MM.1S (cell line): ENCODE results near the gene ACAD11.

Experiments used
- DNase-seq: peaks from one replicate; pipeline ENCODE4 v3.0.0-alpha.2; 2015
- H2AFZ ChIP-seq: fragments of 300-600 bp; sonication (generic); 2 replicates; pipeline ENCODE4 v1.6.0; 2016; ENCODE audit warnings: antibody characterized with exemption, low read length
- H3F3A ChIP-seq: fragments of 300-600 bp; sonication (generic); 2 replicates; pipeline ENCODE4 v1.6.1; 2016; ENCODE audit warnings: mild to moderate bottlenecking, antibody characterized with exemption, low read length, moderate library complexity, mixed read lengths; ENCODE audit not compliant: insufficient read depth
- H3K27ac ChIP-seq: fragments of 300-600 bp; sonication (generic); 2 replicates; pipeline ENCODE4 v1.5.1; 2016; ENCODE audit warnings: mild to moderate bottlenecking, low read length
- H3K27me3 ChIP-seq: fragments of 300-600 bp; sonication (generic); replicated peaks from 2 replicates; pipeline ENCODE4 v1.6.0; 2016; ENCODE audit warnings: low read length; ENCODE audit not compliant: insufficient read depth
- H3K36me3 ChIP-seq: fragments of 300-600 bp; sonication (generic); replicated peaks from 2 replicates; pipeline ENCODE4 v1.6.1; 2016; ENCODE audit warnings: mild to moderate bottlenecking, low read length, mixed read lengths; ENCODE audit not compliant: insufficient read depth
- H3K4me1 ChIP-seq: fragments of 300-600 bp; sonication (generic); 2 replicates; pipeline ENCODE4 v1.6.1; 2016; ENCODE audit warnings: low read length, mixed read lengths
- H3K4me2 ChIP-seq: fragments of 300-600 bp; sonication (generic); 2 replicates; pipeline ENCODE4 v1.6.0; 2016; ENCODE audit warnings: low read depth, low read length
- H3K4me3 ChIP-seq: fragments of 300-600 bp; sonication (generic); 2 replicates; pipeline ENCODE4 v1.5.1; 2016; ENCODE audit warnings: low read length, mixed read lengths
- H3K79me2 ChIP-seq: fragments of 300-600 bp; sonication (generic); 2 replicates; pipeline ENCODE4 v1.6.1; 2016; ENCODE audit warnings: mixed run types, low read length, mixed read lengths
- H3K9ac ChIP-seq: fragments of 300-600 bp; sonication (generic); 2 replicates; pipeline ENCODE4 v1.6.1; 2016; ENCODE audit warnings: low read length, mixed read lengths
- H3K9me2 ChIP-seq: fragments of 300-600 bp; sonication (generic); replicated peaks from 2 replicates; pipeline ENCODE4 v1.6.1; 2016; ENCODE audit warnings: mild to moderate bottlenecking, low read length, mixed read lengths; ENCODE audit not compliant: insufficient read depth
- H3K9me3 ChIP-seq: fragments of 300-600 bp; sonication (generic); replicated peaks from 2 replicates; pipeline ENCODE4 v1.6.1; 2016; ENCODE audit warnings: mild to moderate bottlenecking, low read length, mixed read lengths; ENCODE audit not compliant: insufficient read depth
- H4K20me1 ChIP-seq: fragments of 300-600 bp; sonication (generic); 2 replicates; pipeline ENCODE4 v1.6.1; 2016; ENCODE audit warnings: mild to moderate bottlenecking, low read length, moderate library complexity, mixed read lengths; ENCODE audit not compliant: insufficient read depth
- CTCF ChIP-seq: fragments of 300-600 bp; sonication (generic); IDR thresholded peaks from 2 replicates; pipeline ENCODE4 v1.5.1; 2016; ENCODE audit warnings: antibody characterized with exemption, low read length, mixed read lengths
- EZH2 ChIP-seq: fragments of 300-600 bp; sonication (generic); optimal IDR thresholded peaks from 2 replicates; pipeline ENCODE3; 2017; ENCODE audit warnings: low read depth, mild to moderate bottlenecking, antibody characterized with exemption, low read length, mixed read lengths
- EZH2phosphoT487 ChIP-seq: fragments of 300-600 bp; sonication (generic); IDR thresholded peaks from 2 replicates; pipeline ENCODE4 v1.6.1; 2018; ENCODE audit warnings: antibody characterized with exemption, low read length

The ACAD11 gene

DNA sequence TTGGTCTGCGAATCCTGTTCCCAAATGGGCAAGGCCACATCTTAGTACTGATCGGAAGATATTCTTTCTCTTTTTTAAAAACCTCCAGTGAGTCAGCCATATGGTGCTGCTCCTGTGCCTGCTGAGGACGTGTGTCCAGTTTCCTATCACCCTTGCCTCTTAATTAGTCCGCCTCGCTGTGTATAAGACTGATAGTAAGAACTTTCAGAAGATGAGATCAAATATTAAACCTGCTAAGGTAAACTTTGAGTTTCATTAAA is 1.1 kb upstream of the ACAD11 start:
- Histone ChIP-seq H3K4me2 (peak overlapping the region; percentile 76), H3K36me3 (no peaks in the 10 kb centered on the region), H3K79me2 (peaks cover 62% of the 10 kb centered on the region), H3K9ac (peak overlapping the region; percentile 93), H3K27me3 (no peaks in the 10 kb centered on the region), H3K4me1 (peaks cover 6% of the 10 kb centered on the region; the same call in 1 of the 2 replicates), H4K20me1 (no peaks in the 10 kb centered on the region), H3K4me3 (peak overlapping the region; percentile 91), H3K9me3 (no peaks in the 10 kb centered on the region), H2AFZ (peak overlapping the region; percentile 92), H3F3A (0 out of 2 replicates have a peak, but pooled peaks cover 2% of the 10 kb centered on the region), H3K9me2 (no peaks in the 10 kb centered on the region), H3K27ac (peak overlapping the region; percentile 75; the same call in 1 of the 2 replicates)
- DNase-seq, result peak; percentile 28
- TF ChIP-seq EZH2 (no peak), EZH2phosphoT487 (no peak), CTCF (no peak)

DNA sequence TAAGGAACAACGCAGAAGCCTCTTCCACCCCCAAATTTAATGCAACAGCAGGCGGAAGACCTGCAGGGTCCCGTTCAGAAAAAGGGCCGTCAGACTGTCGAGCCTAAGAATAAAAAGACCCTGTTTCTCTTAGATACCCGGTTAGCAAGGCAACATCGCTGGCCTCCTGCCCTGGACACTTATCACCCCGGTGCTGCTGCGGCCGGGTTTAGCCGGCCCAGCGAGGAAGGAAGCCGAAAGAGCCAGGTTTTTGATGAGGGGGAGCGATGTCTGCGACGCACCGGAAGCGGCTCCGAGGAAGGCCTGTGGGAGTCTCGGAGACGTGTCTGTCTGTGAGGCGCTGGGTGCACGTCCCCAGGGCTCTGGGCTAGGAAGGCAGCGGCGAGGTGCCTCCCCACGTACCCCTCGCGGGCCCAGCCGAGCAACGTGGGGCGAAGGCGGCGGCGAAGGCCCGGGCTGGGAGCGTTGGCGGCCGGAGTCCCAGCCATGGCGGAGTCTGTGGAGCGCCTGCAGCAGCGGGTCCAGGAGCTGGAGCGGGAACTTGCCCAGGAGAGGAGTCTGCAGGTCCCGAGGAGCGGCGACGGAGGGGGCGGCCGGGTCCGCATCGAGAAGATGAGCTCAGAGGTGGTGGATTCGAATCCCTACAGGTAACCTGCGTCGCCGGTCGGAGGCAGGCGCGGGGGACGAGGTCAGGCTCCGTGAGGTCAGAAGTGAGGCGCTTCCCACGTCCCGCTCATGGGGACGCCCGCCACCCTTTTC is 622 bp upstream of the ACAD11 start, which contains the start of gene UBA5:
TSS of gene UBA5 (plus strand) at position 278 of the 759 bp plus-strand sequence. CDS start at position 487, 209 bp downstream.
- Histone ChIP-seq H3K4me2 (peak within 1 kb of the TSS; percentile 76), H3K27ac (peak within 1 kb of the TSS; percentile 75; the same call in 1 of the 2 replicates), H4K20me1 (no peaks in the 10 kb centered on the region), H3K9me2 (no peaks in the 10 kb centered on the region), H3K79me2 (peaks cover 57% of the 10 kb centered on the region), H2AFZ (peak within 1 kb of the TSS; percentile 92), H3K9ac (peak within 1 kb of the TSS; percentile 93), H3K9me3 (no peaks in the 10 kb centered on the region), H3K27me3 (no peaks in the 10 kb centered on the region), H3K4me1 (peaks cover 6% of the 10 kb centered on the region; the same call in 1 of the 2 replicates), H3K4me3 (peak within 1 kb of the TSS; percentile 91), H3F3A (0 out of 2 replicates have a peak, but pooled peaks cover 2% of the 10 kb centered on the region), H3K36me3 (no peaks in the 10 kb centered on the region)
- DNase-seq, result peak; percentile 68
- TF ChIP-seq EZH2 (no peak), EZH2phosphoT487 (no peak), CTCF (no peak)

DNA sequence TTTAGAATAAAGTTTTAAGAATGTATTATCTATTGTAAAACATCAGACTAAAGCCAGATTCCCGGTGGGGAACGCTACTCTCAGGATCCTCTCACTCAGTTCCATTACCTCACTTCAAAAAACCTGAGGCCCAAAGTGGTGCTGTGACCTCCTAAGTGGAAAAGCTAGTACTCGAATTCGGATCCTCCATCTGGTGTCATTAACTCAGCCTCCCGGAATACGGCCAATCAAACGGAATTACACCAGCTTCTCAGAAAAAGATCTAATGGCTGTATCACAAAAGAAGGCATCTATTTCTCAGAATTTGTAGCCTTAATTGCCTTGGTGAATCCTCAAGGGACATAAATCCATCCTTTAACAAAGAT is 627 bp downstream of the ACAD11 start:
- peak overlapping the region; percentile 91 for H3K4me3 ChIP-seq
- H3K27ac ChIP-seq, result peak overlapping the region; percentile 75; the same call in 1 of the 2 replicates
- H3K9me2 ChIP-seq, result no peaks in the 10 kb centered on the region
- H3K4me1 ChIP-seq, result peaks cover 6% of the 10 kb centered on the region; the same call in 1 of the 2 replicates
- H3K36me3 ChIP-seq, result no peaks in the 10 kb centered on the region
- peak overlapping the region; percentile 93; the same call in 1 of the 2 replicates for H3K9ac ChIP-seq
- no peaks in the 10 kb centered on the region for H3K27me3 ChIP-seq
- peak; percentile 7 for DNase-seq
- H4K20me1 ChIP-seq, result no peaks in the 10 kb centered on the region
- H2AFZ ChIP-seq, result peak overlapping the region; percentile 92
- H3F3A ChIP-seq, result 0 out of 2 replicates have a peak, but pooled peaks cover 2% of the 10 kb centered on the region
- TF ChIP-seq EZH2 (no peak), EZH2phosphoT487 (no peak), CTCF (no peak)
- H3K9me3 ChIP-seq, result no peaks in the 10 kb centered on the region
- peak overlapping the region; percentile 76 for H3K4me2 ChIP-seq
- peaks cover 44% of the 10 kb centered on the region for H3K79me2 ChIP-seq
